ENCODE data around the gene SLC27A4.

GRCh38 chr9:128390813-128391711 is 50.7 kb downstream of the SLC27A4 start:
- no peak for TF ChIP-seq CTCF (CRISPR knock-in tag; IDR thresholded peaks at IDR 0.05)
- no peak for TF ChIP-seq MTA3 (CRISPR knock-in tag; IDR thresholded peaks at IDR 0.05)
- no peak for TF ChIP-seq MXI1 (IDR thresholded peaks at IDR 0.05; ENCODE audit: borderline replicate concordance, low read depth, low read length)
- no peak for TF ChIP-seq ZBTB7B (CRISPR knock-in tag; IDR thresholded peaks at IDR 0.05)
- TF ChIP-seq SUZ12 (IDR thresholded peaks at IDR 0.05; ENCODE audit: low read depth, low read length), result no peak
